Neural crest cell (in vitro differentiated cells): ENCODE data around the gene EHF. TPM values are rescaled to one million over a fixed set of nuclear protein-coding genes. Genes with fewer than 3 reads are reported as not detected.

ENCODE experiments used
- DNase-seq: peaks from one replicate; pipeline ENCODE4 v3.0.0; 2021; ENCODE audit warnings: low read depth, mixed read lengths, low spot score
- H3K27ac Mint-ChIP-seq: one replicate; pipeline ENCODE4 v1.8.0; 2021; ENCODE audit warnings: mild to moderate bottlenecking, mixed read lengths; ENCODE audit not compliant: unreplicated experiment
- H3K27me3 Mint-ChIP-seq: 2 replicates; pipeline ENCODE4 v1.8.0; 2021; ENCODE audit warnings: low read depth, mild to moderate bottlenecking, mixed read lengths
- H3K36me3 Mint-ChIP-seq: 2 replicates; pipeline ENCODE4 v1.8.0; 2021; ENCODE audit warnings: low read depth, mild to moderate bottlenecking, mixed read lengths
- H3K4me1 Mint-ChIP-seq: 2 replicates; pipeline ENCODE4 v1.8.0; 2021; ENCODE audit warnings: mixed read lengths
- H3K4me3 Mint-ChIP-seq: one replicate; pipeline ENCODE4 v1.8.0; 2021; ENCODE audit warnings: mild to moderate bottlenecking, mixed read lengths
- H3K9me3 Mint-ChIP-seq: 2 replicates; pipeline ENCODE4 v1.8.0; 2021; ENCODE audit warnings: mixed read lengths
- long read RNA-seq: library from polyadenylated mRNA; unstranded; transcript quantifications from one replicate; pipeline ENCODE4 v2.0.0, GENCODE V29; 2020
- total RNA-seq: library from RNA; stranded (reverse); gene quantifications from 2 replicates; pipeline ENCODE4 v1.2.1, GENCODE V29; 2021
- TF ChIP-seq, protein P1 (sequence below): fragments of 200-600 bp; sonication (generic); conservative IDR thresholded peaks from 2 replicates; pipeline ENCODE4 v1.5.0; 2021; ENCODE audit warnings: antibody characterized with exemption, mild to moderate bottlenecking

EHF gene
- not detected in 2 replicates for total RNA-seq
- long read RNA-seq = 0 reads

DNA sequence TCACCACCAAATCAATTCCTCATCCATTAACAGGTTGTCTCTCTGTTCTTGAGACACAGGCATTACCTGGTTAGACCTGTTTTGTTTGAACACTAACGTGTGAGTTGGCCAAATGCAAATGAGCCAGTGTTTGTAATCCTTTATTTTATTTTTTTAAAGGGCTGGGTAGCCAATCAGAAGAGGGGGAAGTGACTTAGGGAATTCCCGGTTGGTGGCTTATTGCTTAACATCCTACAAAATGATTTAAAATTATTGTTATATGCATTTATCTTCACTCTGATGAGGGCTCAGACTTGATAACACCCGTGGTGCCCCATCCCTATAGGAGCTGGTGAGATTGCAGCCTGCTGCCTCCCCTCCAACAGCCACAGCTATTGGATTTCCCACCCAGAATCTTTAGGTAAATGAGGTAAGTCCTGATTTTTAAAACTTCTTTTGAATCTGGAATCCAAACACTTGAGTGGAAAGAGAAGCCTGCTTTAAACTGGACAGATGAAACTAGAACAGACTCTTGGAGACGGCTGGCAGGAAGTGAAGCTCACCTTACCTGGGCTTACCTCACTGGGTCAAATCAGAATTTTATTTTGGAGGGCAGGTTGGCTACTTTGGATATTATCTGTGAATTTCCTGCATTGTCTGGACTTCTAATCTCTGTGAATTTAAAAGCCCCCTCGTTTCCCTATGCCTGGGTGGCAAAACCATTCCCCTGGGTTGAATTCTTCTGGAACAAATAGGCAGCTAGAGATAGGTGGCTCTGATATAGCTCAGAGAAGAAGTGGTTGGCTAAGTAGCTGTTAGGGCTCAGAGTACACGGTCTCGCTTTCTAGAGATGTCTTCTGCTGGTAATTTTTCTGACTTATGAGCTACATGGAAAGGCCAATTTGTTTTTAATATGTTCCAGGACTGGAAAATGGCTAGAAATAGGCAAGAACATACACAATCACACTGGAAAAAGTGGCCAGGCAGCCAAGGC, at the start of gene EHF:
Gene EHF (plus strand): TSS at position 274 of the 973 bp plus-strand sequence. CDS start 21,538 bp downstream, outside the sequence.
- H3K4me1 Mint-ChIP-seq = peaks cover 10% of the 10 kb centered on the region
- TF ChIP-seq, protein P1, sequence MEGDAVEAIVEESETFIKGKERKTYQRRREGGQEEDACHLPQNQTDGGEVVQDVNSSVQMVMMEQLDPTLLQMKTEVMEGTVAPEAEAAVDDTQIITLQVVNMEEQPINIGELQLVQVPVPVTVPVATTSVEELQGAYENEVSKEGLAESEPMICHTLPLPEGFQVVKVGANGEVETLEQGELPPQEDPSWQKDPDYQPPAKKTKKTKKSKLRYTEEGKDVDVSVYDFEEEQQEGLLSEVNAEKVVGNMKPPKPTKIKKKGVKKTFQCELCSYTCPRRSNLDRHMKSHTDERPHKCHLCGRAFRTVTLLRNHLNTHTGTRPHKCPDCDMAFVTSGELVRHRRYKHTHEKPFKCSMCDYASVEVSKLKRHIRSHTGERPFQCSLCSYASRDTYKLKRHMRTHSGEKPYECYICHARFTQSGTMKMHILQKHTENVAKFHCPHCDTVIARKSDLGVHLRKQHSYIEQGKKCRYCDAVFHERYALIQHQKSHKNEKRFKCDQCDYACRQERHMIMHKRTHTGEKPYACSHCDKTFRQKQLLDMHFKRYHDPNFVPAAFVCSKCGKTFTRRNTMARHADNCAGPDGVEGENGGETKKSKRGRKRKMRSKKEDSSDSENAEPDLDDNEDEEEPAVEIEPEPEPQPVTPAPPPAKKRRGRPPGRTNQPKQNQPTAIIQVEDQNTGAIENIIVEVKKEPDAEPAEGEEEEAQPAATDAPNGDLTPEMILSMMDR = no peak

DNA sequence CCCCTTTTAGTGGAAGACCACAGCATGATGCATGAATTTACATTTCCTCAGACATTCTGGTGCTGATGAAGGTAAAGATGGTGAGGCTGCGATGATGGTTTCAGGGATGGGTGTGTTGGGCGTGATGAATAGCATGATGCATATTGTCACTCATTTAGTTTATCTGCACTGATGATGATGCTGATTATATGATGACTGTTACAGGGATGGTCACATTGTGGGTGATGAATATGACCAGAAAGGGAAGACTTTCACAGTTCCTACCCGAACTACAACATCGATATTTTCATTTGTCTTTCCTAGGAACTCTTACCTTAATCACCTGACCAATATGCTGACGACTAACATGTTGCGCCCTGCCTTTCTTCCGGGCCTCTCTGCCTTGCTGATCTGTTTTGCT, 47.4 kb upstream of the EHF start:
- Mint-ChIP-seq H3K36me3 (no peaks in the 10 kb centered on the region), H3K27ac (no peak overlapping the region), H3K4me1 (no peaks in the 10 kb centered on the region), H3K27me3 (peaks cover 21% of the 10 kb centered on the region), H3K9me3 (no peaks in the 10 kb centered on the region), H3K4me3 (no peak overlapping the region)
- DNase-seq = no peak
- TF ChIP-seq, protein P1 = no peak

More for the DNA sequence above, at the start of gene EHF:
- H3K27ac Mint-ChIP-seq = no peak within 1 kb of the TSS
- H3K4me3 Mint-ChIP-seq = no peak within 1 kb of the TSS
- H3K9me3 Mint-ChIP-seq = no peaks in the 10 kb centered on the region
- no peaks in the 10 kb centered on the region for H3K27me3 Mint-ChIP-seq
- DNase-seq = no peak
- H3K36me3 Mint-ChIP-seq = no peaks in the 10 kb centered on the region

DNA sequence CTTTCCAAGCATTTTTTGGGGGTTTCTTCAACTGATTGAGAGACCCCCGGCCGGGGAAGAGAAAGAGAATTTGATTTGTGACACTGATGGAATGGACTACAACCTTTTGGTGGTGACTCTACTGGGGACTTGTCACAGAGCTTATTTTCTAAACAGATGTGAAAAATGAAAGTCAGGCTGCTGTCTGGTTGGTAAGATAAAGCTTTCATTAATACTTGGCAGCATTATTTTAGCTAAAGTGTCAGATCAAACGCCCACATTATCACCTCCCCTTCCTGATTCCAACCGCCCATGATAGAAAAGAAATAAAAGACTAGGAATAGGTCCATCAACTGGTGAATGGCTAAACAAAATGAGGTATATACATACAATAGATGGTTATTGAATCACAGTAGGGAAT, 45.6 kb upstream of the EHF start:
- Mint-ChIP-seq H3K27ac (no peak overlapping the region), H3K36me3 (no peaks in the 10 kb centered on the region), H3K9me3 (no peaks in the 10 kb centered on the region), H3K4me3 (no peak overlapping the region), H3K4me1 (no peaks in the 10 kb centered on the region), H3K27me3 (peaks cover 30% of the 10 kb centered on the region)
- no peak for DNase-seq
- TF ChIP-seq, protein P1 = no peak

DNA sequence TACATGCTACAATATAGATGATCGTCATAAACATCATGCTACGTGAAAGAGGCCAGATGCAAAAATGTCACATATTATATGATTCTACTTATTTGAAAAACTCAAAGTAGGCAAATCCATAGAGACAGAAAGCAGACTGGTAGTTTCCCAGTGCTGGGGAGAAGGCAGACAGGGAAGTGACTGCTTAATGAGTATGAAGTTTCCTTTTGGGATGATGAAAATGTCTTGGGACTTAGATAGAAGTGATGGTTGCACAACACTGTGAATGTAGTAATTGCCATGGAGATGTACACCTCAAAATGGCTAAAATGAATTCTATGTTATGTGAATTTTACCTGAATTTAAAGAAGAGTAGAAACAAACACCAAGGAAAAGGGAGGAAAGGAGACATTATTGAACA, 45.2 kb upstream of the EHF start:
- Mint-ChIP-seq H3K4me3 (no peak overlapping the region), H3K27me3 (peaks cover 31% of the 10 kb centered on the region), H3K9me3 (no peaks in the 10 kb centered on the region), H3K4me1 (no peaks in the 10 kb centered on the region), H3K36me3 (no peaks in the 10 kb centered on the region), H3K27ac (no peak overlapping the region)
- TF ChIP-seq, protein P1 = no peak
- no peak for DNase-seq

DNA sequence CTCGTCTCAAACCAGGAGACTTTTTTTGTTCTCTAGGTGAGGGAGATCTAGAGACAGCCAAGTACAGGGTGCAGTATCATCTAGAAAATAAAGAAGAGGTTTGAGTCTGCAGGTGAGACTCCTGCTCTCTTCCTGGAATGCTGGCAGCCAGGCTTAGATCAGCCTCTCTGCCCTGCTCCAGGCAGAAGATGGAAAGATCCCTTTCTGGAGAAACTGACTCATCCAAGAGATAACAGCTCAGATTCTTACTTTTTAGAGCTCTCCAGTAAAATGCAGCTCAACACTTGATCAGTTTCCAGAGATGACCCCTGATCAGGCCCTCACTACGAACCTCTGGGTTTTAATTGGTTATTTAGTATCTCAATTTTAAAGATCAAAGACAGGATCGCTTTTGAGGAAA, 44.6 kb upstream of the EHF start:
- TF ChIP-seq, protein P1 = no peak
- no peaks in the 10 kb centered on the region for H3K4me1 Mint-ChIP-seq
- no peak overlapping the region for H3K4me3 Mint-ChIP-seq
- H3K36me3 Mint-ChIP-seq = no peaks in the 10 kb centered on the region
- H3K27ac Mint-ChIP-seq = no peak overlapping the region
- peaks cover 34% of the 10 kb centered on the region for H3K27me3 Mint-ChIP-seq
- H3K9me3 Mint-ChIP-seq = no peaks in the 10 kb centered on the region
- no peak for DNase-seq
